ENCODE results near the gene SLC46A1.
A peak's percentile ranks its signal among the peaks of the same experiment; 100 is the strongest.

SLC46A1 gene

GRCh38 chr17:28348979-28349378 is 57.0 kb downstream of the SLC46A1 start:
- DNase-seq: no peak

GRCh38 chr17:28347261-28347891 is 58.6 kb downstream of the SLC46A1 start:
- DNase-seq: no peak

GRCh38 chr17:28346746-28347246 is 59.2 kb downstream of the SLC46A1 start:
- no peak for DNase-seq

GRCh38 chr17:28346199-28346580 is 59.8 kb downstream of the SLC46A1 start:
- no peak for DNase-seq

GRCh38 chr17:28345419-28346198 is 60.4 kb downstream of the SLC46A1 start:
- DNase-seq: peak; percentile 13
